Suprapubic skin (tissue), 3 donors: ENCODE data around the gene FTSJ1.

Experiments used
- EP300 ChIP-seq: sonication (generic); formaldehyde crosslinking; IDR thresholded peaks from one replicate; pipeline ENCODE4 v1.6.1; 2017; ENCODE audit warnings: antibody characterized with exemption
- POLR2A ChIP-seq, 2 donors: fragments of 450-650 bp; IDR thresholded peaks; one replicate each; pipeline ENCODE4 v1.6.1; 2017; ENCODE audit warnings: antibody characterized with exemption in 2 of 2, mild to moderate bottlenecking in 2 of 2, moderate library complexity in 2 of 2
- TF ChIP-seq, protein P1 (sequence below), 2 donors: fragments of 200-600 bp in 1 of 2; fragments of 450-650 bp in 1 of 2; sonication (generic) in 1 of 2; IDR thresholded peaks; one replicate each; pipeline ENCODE4 v1.5.1; 2016 to 2019; ENCODE audit warnings: antibody characterized with exemption in 2 of 2, mild to moderate bottlenecking in 1 of 2, moderate library complexity in 1 of 2

- TF ChIP-seq, protein P1, sequence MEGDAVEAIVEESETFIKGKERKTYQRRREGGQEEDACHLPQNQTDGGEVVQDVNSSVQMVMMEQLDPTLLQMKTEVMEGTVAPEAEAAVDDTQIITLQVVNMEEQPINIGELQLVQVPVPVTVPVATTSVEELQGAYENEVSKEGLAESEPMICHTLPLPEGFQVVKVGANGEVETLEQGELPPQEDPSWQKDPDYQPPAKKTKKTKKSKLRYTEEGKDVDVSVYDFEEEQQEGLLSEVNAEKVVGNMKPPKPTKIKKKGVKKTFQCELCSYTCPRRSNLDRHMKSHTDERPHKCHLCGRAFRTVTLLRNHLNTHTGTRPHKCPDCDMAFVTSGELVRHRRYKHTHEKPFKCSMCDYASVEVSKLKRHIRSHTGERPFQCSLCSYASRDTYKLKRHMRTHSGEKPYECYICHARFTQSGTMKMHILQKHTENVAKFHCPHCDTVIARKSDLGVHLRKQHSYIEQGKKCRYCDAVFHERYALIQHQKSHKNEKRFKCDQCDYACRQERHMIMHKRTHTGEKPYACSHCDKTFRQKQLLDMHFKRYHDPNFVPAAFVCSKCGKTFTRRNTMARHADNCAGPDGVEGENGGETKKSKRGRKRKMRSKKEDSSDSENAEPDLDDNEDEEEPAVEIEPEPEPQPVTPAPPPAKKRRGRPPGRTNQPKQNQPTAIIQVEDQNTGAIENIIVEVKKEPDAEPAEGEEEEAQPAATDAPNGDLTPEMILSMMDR (IDR thresholded peaks at IDR 0.05), result no peak
- TF ChIP-seq POLR2A (IDR thresholded peaks at IDR 0.05) (no peak), EP300 (no peak)
Measured at GRCh38 chrX:48472851-48473703, 2.9 kb upstream of the FTSJ1 start.
